BLaER1 (cell line): ENCODE data around the gene COX7A1.
"Not testable (repeated sequence)": the region's sequence is repeated elsewhere in the genome, so short reads cannot be mapped to it uniquely, and the experiment has no call there.

Experiments
- H3K27ac ChIP-seq: shearing (Covaris generic); formaldehyde crosslinking; 2 replicates; pipeline ENCODE4 v1.8.1; 2022
- H3K27me3 ChIP-seq: shearing (Covaris generic); formaldehyde crosslinking; 2 replicates; pipeline ENCODE4 v1.8.1; 2022
- H3K36me3 ChIP-seq: shearing (Covaris generic); formaldehyde crosslinking; 2 replicates; pipeline ENCODE4 v1.8.1; 2022
- H3K4me1 ChIP-seq: shearing (Covaris generic); formaldehyde crosslinking; 2 replicates; pipeline ENCODE4 v1.8.1; 2022
- H3K4me2 ChIP-seq: shearing (Covaris generic); formaldehyde crosslinking; 2 replicates; pipeline ENCODE4 v1.8.1; 2022
- H3K4me3 ChIP-seq: shearing (Covaris generic); formaldehyde crosslinking; 2 replicates; pipeline ENCODE4 v1.8.1; 2022
- H3K9ac ChIP-seq: shearing (Covaris generic); formaldehyde crosslinking; 2 replicates; pipeline ENCODE4 v1.8.1; 2022
- H3K9me3 ChIP-seq: shearing (Covaris generic); formaldehyde crosslinking; 2 replicates; pipeline ENCODE4 v1.8.1; 2022
- H4K20me1 ChIP-seq: shearing (Covaris generic); formaldehyde crosslinking; 2 replicates; pipeline ENCODE4 v1.8.1; 2022
- Cebpa-rat ChIP-seq: shearing (Covaris generic); IDR thresholded peaks from 2 replicates; pipeline ENCODE4 v1.8.1; 2022

Gene COX7A1

DNA sequence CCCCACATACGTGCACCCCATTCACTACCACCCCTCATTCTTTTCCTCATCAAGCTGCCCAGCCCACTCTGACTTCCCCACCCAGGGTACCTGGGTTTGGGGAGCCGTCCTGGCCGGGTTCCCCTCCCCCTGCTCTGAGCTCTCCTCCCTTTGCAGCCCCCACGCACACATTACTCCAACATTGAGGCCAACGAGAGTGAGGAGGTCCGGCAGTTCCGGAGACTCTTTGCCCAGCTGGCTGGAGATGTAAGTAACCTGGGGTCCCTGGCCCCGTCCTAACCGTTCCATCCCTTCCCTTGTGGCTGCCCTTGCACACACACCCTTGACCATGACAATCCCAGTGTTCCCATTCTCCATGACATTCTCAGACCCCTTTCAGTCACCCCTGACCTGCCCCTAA, 9.8 kb downstream of the COX7A1 start:
- Histone ChIP-seq H4K20me1 (peaks cover 23% of the 10 kb centered on the region), H3K27ac (no peak overlapping the region)

DNA sequence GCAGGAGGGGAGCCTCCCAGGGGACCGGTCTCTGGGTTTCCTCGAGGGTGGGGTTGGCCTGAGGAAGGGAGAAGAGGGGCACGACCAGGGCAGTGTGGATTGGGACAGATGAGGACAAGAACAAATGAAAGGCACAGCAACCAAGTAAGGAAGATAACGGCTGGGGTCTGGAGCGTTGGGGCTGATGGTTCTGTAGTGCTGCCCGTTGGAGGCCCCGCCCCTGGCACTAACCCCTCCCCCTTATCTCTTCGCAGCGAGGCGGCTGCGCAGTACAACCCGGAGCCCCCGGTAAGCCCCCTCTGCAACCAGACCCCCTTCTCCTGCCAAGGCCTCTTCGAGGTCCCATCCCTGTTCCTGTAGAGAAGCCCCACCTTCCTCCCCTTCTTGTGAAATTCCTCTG, 10.2 kb downstream of the COX7A1 start:
- Histone ChIP-seq H4K20me1 (peaks cover 23% of the 10 kb centered on the region), H3K4me3 (no peak overlapping the region), H3K27ac (no peak overlapping the region), H3K27me3 (no peaks in the 10 kb centered on the region), H3K4me1 (peaks cover 17% of the 10 kb centered on the region), H3K9me3 (no peaks in the 10 kb centered on the region), H3K36me3 (peaks cover 49% of the 10 kb centered on the region), H3K9ac (no peak overlapping the region), H3K4me2 (peak overlapping the region; percentile 56)
- no peak for TF ChIP-seq Cebpa-rat

More for the DNA sequence above, 9.8 kb downstream of the COX7A1 start:
- TF ChIP-seq Cebpa-rat: no peak
- no peak overlapping the region for H3K4me3 ChIP-seq
- H3K9ac ChIP-seq: no peak overlapping the region
- H3K27me3 ChIP-seq: no peaks in the 10 kb centered on the region
- H3K9me3 ChIP-seq: no peaks in the 10 kb centered on the region
- H3K4me2 ChIP-seq: no peak overlapping the region
- H3K4me1 ChIP-seq: peaks cover 17% of the 10 kb centered on the region
- peaks cover 53% of the 10 kb centered on the region for H3K36me3 ChIP-seq

DNA sequence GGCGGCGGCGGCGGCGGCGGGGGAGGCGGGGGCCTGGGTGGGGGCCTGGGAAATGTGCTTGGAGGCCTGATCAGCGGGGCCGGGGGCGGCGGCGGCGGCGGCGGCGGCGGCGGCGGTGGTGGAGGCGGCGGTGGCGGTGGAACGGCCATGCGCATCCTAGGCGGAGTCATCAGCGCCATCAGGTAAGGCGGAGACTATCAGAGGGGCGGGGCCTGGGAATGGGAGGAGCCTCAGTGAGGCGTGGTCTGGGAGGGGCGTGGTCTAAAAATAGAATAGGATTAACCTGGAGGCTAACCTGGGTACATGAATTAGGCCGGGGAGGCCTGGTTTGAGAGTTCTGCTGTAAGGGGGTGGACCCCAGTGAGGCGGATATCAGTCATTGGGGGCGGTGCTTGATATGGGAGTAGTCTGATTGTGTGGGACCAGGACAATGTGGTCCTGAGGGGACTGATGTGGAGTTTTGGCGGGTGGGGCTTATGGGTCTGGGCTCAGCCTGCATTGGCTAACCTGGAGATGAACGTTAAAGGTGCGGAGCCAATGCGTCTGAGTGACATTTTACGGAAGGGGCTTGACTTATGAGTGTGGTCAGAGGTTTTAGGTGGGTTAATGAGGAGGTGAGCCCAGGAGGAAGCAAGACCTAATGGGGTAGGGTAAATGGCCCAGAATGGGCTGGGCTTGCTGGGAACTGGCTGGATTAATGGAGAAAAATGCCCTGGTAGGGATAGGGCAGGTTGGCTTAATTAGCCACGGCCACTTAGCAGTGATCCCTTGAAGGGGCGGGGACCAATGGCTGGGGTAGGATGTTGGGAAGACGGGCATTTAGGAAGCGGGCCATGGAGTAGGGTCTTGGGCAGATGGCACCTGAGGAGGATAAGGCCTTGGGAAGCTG, 11.0 kb downstream of the COX7A1 start:
- peak overlapping the region; percentile 88 for H3K4me2 ChIP-seq
- peak overlapping the region; percentile 89; the same call in 1 of the 2 replicates for H3K9ac ChIP-seq
- peak overlapping the region; percentile 84 for H3K4me3 ChIP-seq
- no peak for TF ChIP-seq Cebpa-rat
- H3K36me3 ChIP-seq: peaks cover 41% of the 10 kb centered on the region
- no peaks in the 10 kb centered on the region for H3K27me3 ChIP-seq
- no peak overlapping the region; the same call in 1 of the 2 replicates for H3K27ac ChIP-seq
- peaks cover 23% of the 10 kb centered on the region for H4K20me1 ChIP-seq
- H3K4me1 ChIP-seq: peaks cover 17% of the 10 kb centered on the region
- H3K9me3 ChIP-seq: no peaks in the 10 kb centered on the region

DNA sequence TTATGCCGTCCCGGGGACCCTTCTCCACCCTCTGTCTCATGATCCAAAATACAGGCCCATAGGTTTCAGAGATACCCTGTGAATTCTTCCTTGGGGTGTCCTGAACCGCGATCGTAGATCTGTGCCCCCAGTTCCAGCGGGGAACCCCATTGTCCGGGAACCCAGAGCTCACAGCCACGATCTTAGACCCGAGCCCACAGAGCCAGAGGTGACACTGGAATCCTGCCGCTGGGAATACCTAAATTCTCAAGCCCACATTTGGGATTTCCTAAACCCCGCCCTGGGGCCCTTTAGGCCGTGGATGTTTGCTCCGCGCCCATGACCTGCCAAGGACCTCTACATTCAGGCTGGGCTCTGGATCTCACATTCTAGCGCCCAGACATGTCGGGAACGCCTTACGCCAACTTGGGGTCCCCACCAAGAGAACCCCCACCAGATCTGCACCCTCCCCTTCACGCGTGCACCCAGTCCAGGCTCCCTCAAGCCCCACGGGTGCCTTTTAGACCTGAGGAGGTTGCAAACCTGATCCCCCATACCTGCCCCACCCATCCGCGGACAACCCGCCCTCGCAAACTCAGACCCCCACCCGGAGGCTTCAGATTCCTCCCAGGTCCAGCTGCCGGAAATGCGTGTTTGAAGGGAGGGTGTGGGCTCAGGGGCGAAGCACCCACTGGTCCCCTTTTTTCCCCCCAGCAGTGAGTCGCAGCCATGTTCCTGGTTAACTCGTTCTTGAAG, 11.8 kb downstream of the COX7A1 start:
- H3K27me3 ChIP-seq: no peaks in the 10 kb centered on the region
- H3K9me3 ChIP-seq: no peaks in the 10 kb centered on the region
- H3K27ac ChIP-seq: peak overlapping the region; percentile 86
- peaks cover 17% of the 10 kb centered on the region for H3K4me1 ChIP-seq
- H3K9ac ChIP-seq: peak overlapping the region; percentile 89
- peak overlapping the region; percentile 88 for H3K4me2 ChIP-seq
- no peak for TF ChIP-seq Cebpa-rat
- peaks cover 33% of the 10 kb centered on the region for H3K36me3 ChIP-seq
- peaks cover 23% of the 10 kb centered on the region for H4K20me1 ChIP-seq
- peak overlapping the region; percentile 84 for H3K4me3 ChIP-seq

DNA sequence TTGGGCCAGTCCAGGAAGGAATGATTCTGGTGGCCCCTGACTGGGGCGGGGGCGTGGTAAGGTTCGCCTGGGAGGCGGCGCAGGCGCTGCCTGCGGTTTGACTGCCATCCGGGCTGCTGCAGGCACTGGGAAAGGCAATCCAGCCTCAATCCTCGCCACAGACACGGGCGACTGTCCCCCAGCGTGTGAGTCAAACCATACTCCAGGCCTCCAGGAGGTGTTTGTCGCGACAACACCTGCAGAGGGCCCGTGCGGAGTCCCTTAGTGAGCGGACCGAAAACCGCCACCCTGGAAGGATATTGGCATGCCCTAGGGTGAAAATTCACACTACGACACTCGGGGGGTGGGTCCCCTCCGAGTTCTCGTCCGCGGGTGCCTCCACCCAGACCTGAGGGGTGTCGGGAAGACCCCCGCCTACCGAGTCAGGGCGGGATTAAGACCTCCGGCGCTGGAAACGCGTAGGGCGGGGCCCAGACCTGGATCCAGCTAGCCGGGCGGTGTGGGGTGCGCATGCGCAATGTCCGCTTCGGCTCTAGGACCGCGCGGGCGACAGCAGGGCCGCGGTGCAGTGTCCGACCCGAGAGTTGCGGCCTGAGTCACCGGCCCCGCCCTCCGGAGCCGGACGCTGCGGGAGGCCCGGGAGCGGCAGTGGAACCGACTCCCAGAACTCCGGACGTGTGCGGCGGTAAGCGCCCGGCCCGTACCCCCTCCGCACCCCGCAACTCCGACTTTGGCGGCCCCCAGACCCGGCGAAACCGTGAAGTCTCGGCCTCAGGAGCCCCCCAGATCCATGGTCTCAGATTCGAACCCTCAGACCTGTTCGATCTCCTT, 12.6 kb downstream of the COX7A1 start, which contains the start of gene CAPNS1:
CAPNS1 (plus strand) TSS at position 594 of the 831 bp plus-strand sequence. CDS start 946 bp downstream, outside the sequence.
- Histone ChIP-seq H3K4me1 (peaks cover 17% of the 10 kb centered on the region), H3K27me3 (no peaks in the 10 kb centered on the region), H4K20me1 (peaks cover 23% of the 10 kb centered on the region), H3K9ac (peak within 1 kb of the TSS; percentile 89), H3K4me3 (peak within 1 kb of the TSS; percentile 84), H3K27ac (peak within 1 kb of the TSS; percentile 86), H3K9me3 (no peaks in the 10 kb centered on the region), H3K4me2 (peak within 1 kb of the TSS; percentile 88), H3K36me3 (peaks cover 25% of the 10 kb centered on the region)
- TF ChIP-seq Cebpa-rat: no peak

DNA sequence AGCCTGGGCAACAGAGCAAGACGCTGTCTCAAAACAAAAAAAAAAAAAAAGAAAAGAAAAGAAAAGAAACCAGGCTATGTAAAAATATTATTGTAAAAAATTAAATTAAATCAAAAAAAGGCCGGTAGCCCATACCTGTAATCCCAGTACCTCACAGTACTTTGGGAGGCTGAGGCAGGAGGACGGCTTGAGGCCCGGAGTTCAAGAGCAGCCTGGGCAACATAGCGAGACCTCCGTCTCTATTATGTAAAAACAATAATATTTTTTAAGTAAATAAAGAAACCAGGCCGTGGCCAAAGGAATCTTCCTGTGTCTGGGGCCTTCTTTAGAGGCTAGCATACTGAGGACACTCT, 13.2 kb downstream of the COX7A1 start:
- Histone ChIP-seq H3K4me1 (peaks cover 17% of the 10 kb centered on the region), H3K27ac (peak overlapping the region; percentile 86), H3K4me2 (peak overlapping the region; percentile 88), H3K9ac (peak overlapping the region; percentile 89), H3K36me3 (peaks cover 19% of the 10 kb centered on the region), H4K20me1 (peaks cover 21% of the 10 kb centered on the region), H3K27me3 (no peaks in the 10 kb centered on the region), H3K4me3 (peak overlapping the region; percentile 84), H3K9me3 (no peaks in the 10 kb centered on the region)
- TF ChIP-seq Cebpa-rat: no peak

DNA sequence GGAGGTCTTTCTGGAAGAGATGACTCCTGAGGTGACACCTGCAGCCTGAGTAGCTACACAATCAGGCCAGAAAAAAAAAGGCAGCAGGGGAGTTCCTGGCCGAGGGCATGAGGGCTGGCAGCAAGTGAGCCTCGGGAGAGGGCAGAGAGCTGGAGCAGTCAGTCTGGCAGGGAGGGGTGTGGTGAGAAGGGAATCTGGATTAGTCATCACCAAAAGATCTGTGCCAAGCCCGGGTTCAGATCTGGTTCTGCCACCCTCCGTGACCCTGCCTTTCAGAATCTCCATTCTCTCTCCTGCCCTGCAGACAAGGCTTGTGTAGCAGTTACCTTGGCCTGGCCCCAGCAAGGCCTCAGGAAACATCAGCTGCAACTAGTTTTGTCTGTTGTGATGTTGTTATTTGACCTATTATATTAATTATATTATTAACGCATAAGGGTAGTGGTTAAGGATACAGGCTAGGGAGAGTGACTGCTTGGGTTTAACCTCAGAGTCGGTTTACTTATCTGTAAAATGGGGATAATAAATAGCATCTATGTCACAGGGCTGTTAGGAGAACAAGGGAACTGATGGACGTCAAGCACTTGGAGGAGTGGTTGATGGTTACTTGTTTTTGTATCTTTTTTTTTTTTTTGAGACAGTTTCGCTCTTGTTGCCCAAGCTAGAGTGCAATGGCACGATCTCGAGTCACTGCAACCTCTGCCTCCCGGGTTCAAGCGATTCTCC, 15.1 kb downstream of the COX7A1 start:
- Histone ChIP-seq H4K20me1 (peaks cover 10% of the 10 kb centered on the region), H3K4me3 (no peak overlapping the region), H3K4me1 (peaks cover 17% of the 10 kb centered on the region), H3K27me3 (no peaks in the 10 kb centered on the region), H3K27ac (no peak overlapping the region), H3K36me3 (peaks cover 4% of the 10 kb centered on the region), H3K9me3 (no peaks in the 10 kb centered on the region), H3K4me2 (no peak overlapping the region), H3K9ac (no peak overlapping the region)
- TF ChIP-seq Cebpa-rat: no peak

DNA sequence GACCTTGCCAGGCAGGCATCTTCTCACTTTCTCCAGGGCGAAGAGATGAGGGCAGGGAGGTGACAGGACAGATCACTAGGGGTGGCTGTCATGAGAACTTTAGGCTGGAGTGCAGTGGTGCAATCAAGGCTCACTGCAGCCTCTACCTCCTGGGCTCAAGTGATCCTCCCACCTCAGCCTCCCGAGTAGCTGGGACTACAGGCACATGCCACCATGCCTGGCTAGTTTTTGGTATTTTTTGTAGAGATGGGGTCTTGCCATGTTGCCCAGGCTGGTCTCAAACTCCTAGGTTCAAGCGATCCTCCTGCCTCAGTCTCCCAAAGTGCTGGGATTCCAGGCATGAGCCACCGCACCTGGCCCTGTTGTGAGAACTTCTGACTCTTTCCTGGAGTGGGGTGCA, 17.4 kb downstream of the COX7A1 start:
- not testable (repeated sequence) for H3K27ac ChIP-seq, H3K27me3 ChIP-seq, H3K9ac ChIP-seq, H4K20me1 ChIP-seq, H3K4me3 ChIP-seq, H3K4me2 ChIP-seq, H3K36me3 ChIP-seq, H3K9me3 ChIP-seq
- peaks cover 31% of the 10 kb centered on the region for H3K4me1 ChIP-seq

DNA sequence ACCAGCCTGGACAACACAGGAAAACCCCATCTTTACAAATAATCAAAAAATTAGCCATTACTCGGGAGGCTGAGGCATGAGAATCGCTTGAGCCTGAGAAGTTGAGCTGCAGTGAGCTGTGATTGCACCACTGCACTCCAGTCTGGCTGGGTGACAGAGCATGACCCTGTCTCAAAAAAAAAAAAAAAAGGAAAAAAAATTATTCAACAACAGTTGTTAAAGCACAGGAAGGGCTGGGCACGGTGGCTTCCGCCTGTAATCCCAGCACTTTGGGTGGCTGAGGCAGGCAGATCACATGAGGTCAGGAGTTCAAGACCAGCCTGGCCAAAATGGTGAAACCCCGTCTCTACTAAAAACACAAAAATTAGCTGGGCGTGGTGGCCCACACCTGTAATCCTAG, 21.0 kb downstream of the COX7A1 start:
- not testable (repeated sequence) for H3K27me3 ChIP-seq, H4K20me1 ChIP-seq, H3K4me3 ChIP-seq, H3K9ac ChIP-seq, H3K36me3 ChIP-seq, H3K9me3 ChIP-seq
- Histone ChIP-seq H3K27ac (peak overlapping the region; percentile 58), H3K4me2 (peak overlapping the region; percentile 65), H3K4me1 (peaks cover 50% of the 10 kb centered on the region)
- peak; percentile 70; the same call in 1 of the 2 replicates for TF ChIP-seq Cebpa-rat
